Mammary epithelial cell (primary cell): ENCODE data around the gene TOB1.

Experiments
- CTCF ChIP-seq, 2 donors: IDR thresholded peaks in 1 of 2; conservative IDR thresholded peaks in 1 of 2; 2 replicates each; pipeline ENCODE4 v1.5.1; 2011 to 2012; ENCODE audit warnings: inconsistent platforms in 2 of 2, low read length in 2 of 2, mild to moderate bottlenecking in 2 of 2, control low read depth in 1 of 2, low read depth in 1 of 2; ENCODE audit not compliant: insufficient read depth in 1 of 2; ENCODE audit errors: extremely low read depth in 1 of 2
- EZH2 ChIP-seq: IDR thresholded peaks from 2 replicates; pipeline ENCODE4 v1.6.1; 2012; ENCODE audit warnings: low read length, inconsistent platforms, borderline replicate concordance

GRCh38 chr17:50842506-50843149 is 23.5 kb downstream of the TOB1 start:
- no peak for TF ChIP-seq EZH2
- no peak for TF ChIP-seq CTCF (conservative IDR thresholded peaks at IDR 0.05 in 1 of 2, IDR thresholded peaks at IDR 0.05 in 1 of 2; ENCODE audit: extremely low read depth in 1 of 2, insufficient read depth in 1 of 2, low read depth in 1 of 2, low read length in 2 of 2)
